Measurements from ENCODE around the gene HNF1B.

HNF1B gene

DNA sequence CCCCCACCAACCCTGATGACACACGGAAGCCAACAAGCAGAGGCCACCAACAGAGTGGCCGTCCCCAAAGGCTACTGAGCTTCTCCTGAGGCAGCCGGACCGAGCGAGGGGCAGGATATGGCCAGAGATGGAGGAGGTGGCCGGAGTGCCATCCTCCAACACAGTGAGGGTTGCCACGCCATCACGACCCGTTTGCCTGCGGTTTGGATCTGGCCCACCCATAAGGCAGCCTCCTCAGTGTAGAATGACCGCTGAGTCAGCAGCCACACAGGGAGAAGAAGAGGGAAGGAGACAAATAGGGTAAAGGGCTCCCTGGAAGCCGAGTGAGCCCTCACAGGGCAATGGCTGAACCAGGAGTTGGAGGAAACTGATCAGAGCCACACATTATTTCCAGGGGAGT is 13.8 kb downstream of the HNF1B start:
- DNase-seq = no peak

- no peak for DNase-seq
Observed at GRCh38 chr17:37729905-37730304, 15.0 kb downstream of the HNF1B start.

DNA sequence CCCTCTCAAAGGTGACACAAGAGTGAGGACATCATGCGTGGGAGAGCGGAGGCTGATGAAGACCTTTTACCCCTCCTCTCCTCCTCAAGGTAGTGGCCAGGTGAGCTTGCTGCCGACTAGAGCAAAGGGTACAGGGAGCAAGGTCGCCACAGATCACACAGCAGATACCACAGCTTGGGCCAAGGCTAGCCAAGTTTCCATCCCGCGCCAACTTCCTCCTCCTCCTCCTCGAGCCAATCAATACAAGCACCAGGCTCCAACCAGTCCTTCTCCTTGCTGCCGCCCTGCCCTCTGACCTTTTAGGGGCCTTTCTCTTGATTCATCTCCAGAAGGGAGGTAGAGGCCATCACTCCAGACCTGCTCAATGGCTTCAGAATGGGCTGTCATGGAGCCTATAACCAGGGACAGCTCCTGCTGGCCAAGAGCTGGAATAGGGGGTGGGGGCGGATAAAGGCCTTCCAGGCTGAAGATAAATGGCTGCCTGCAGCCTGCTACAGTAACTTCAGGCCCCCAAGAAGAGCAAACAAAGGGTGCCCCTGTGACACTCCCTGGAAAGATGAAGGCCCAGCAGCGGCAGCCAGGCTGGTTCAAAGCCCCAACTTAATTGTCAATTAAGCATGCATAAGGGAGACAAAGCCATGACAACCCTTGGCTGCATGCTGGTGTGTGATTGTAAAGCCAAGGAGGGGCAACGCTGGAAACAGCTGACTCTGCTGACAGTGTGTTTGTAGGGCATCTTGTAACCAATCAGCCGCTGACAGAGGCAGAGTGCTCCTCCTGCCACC is 17.8 kb downstream of the HNF1B start:
- DNase-seq = no peak

DNA sequence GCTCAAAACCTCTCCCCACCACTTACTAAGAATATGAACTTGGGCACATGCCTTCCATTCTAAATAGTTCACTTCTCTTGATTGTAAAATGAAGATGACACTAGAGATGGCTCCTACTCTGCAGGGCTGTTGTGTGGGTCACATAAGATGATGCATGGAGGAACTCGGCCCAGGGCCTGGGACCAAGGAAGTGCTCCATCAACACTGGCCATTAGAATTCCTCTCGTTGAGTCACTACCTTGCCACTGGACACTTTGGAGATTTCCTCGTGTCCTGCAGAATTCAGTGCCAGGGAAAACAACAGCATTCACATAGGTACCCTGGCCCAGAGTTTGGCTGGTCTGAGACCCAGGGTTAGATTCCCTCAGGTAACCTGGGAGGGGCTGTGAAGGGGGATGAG is 18.6 kb downstream of the HNF1B start:
- DNase-seq = no peak

DNA sequence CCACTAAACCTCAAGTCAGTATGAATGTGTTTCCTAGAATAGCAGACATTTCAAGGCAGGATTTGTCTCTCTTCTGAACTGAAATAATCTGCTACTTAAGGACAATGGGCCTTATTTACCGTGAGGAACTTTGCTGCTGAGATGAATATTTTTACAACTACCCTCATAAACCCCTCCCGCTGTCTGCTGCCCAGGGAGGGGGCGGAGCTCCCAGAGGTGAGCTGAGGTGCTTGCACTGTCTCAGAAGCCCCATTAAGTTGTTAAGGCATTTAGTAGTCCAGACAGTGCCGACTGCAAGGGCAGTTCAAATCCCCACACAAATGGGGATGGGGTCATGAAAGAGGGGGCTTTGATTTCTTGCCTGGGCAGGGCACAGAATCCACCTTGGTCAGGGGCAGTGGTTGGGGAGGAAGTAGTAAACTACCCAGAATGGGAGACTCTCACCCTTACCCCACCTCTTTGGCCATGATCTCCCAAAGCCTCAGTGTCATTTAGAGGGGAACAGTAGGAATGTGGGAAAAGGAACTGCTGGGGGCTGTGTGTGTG is 19.2 kb downstream of the HNF1B start:
- no peak for DNase-seq

GRCh38 chr17:37725021-37725595 is 19.8 kb downstream of the HNF1B start:
- no peak for DNase-seq

- DNase-seq = no peak
Observed at GRCh38 chr17:37720989-37721388, 23.9 kb downstream of the HNF1B start.

- DNase-seq = no peak
Observed at GRCh38 chr17:37719866-37720265, 25.0 kb downstream of the HNF1B start.

DNA sequence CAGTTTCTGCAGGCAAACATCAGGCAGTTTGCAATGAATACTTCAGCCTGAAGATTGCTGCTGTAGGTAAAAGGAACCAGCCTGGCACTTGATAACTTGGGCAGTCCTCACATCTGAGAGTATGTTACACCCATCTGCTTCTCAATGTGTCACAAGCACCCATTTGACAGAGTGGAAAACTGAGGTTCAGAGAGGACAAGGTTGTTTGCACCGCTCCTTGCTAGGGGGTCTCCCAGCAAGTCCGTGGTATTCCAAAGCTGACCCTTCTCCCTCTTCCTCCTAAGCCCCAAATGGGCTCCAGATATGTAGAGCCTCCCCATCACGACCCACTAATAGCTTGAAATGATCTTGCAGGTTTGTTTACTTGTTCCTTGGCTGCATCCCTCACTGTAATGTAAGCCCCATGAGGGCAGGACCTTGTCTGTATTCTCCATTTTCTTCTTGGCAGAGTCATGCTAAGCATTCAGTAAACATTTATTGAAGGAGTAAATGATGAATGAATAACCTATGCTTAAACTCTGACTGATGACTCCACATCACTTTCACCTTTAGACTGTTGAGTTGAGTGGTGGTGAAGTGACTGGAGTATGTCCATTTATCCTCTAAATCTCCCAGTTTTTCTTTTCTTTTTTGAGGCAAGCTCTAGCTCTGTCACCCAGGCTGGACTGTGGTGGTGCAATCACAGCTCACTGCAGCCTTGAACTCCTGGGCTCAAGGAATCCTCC is 26.4 kb downstream of the HNF1B start:
- no peak for DNase-seq

DNA sequence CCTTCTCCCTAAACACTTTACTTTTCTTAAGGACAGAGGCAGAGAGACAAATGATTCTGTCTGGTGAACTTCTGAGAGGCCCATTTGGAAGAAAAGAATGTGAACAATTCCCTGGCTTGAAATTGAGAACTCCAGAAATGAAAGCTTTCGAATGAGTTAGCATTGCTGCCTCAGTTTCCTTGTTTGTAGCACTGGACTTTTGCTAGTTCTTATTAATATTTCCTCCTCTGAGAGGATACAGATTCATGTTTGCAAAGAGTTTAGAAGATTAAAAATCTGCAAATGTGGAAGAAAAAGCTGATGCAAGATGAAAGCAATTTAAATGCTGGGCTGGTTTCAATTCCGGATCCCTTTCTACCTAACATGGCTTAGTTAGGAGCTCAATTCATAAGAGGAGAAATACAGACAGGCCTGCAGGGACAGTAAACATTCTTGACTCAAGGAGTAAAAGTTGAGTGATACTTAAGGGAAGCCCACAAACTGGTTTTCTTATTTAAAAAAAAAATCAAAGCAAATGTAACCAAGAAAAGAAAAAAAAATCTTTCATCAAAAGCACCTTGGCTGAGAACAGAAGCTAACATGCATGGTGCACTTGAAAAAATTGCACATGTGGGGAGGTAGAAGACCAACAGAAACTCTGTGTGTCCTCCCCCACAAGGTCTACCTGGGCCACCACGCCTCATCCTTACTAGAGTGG is 27.1 kb downstream of the HNF1B start:
- no peak for DNase-seq

- DNase-seq = no peak
Observed at GRCh38 chr17:37714897-37715296, 30.0 kb downstream of the HNF1B start.

DNA sequence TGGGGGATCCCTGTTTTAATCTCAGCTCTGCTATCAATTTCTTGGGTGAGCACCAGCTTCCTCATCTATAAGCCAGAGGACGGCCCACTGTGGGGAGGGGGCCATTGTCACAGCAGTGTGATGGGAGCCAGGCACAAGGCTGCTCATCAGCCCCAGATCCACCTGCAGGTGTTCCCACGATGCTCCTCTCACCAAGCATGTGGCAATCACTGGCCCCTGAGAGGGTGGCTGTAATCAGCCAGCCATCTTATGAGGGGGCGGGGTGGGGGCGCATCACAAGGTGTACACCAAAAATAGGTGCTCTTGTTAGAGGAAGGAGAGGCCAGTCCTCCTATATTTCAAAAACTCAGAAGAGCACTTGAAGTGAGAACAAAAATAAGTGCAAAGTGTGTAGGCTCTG is 31.2 kb downstream of the HNF1B start:
- DNase-seq = no peak

- no peak for DNase-seq
Observed at GRCh38 chr17:37713028-37713431, 31.8 kb downstream of the HNF1B start.

DNA sequence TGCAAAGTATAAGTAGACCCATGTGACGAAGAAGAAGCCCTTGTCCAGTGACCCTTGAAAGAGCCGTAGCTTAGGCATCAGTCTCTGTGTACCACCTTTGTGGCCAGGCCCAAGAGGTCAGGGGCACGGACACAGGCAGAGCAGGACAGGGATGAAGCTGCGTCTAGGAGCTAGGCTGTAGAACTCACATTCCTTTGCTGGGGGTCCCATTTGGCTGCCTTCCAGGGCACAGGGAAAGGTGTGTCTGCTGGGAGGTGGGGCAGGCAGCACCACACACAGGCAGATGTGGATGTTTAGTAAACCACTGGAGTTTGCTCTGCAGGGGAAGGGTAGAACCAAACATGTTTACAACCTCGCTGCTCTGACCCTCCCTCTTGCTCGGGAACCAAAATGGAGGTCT is 33.7 kb downstream of the HNF1B start:
- DNase-seq = no peak

- DNase-seq = no peak
Observed at GRCh38 chr17:37710344-37710886, 34.4 kb downstream of the HNF1B start.

- no peak for DNase-seq
Observed at GRCh38 chr17:37708616-37709212, 36.1 kb downstream of the HNF1B start.

DNA sequence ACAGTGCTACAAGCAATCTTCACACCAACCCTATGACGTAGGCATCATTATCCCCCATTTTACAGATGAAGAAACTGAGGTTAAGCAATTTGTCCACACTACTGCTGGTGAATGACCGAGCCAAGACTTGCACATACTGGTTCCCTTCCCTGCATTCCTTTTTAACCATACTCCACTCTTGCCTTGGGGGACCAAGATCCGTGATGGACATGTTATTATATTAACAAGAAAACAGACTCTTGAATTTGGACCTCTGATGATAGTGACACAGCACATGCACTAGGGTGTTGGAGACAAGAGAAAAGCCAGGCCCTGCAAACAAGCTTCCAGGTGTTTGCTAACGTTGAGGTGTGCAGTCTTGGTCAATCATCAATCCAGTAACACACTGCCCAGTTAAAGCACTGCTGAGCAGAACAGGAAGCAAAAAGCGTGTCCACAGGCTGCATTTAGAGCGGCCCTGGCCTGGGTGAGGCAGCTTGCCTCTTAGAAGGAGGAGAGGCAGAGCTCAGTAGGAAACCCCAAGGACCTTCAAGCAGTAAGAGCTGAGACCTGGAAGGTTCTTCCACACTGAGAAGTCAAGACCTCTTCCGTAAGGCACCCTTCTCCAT is 36.7 kb downstream of the HNF1B start:
- no peak for DNase-seq

- DNase-seq = no peak
Observed at GRCh38 chr17:37706446-37706845, 38.4 kb downstream of the HNF1B start.

GRCh38 chr17:37702598-37702997 is 42.3 kb downstream of the HNF1B start:
- DNase-seq = no peak

DNA sequence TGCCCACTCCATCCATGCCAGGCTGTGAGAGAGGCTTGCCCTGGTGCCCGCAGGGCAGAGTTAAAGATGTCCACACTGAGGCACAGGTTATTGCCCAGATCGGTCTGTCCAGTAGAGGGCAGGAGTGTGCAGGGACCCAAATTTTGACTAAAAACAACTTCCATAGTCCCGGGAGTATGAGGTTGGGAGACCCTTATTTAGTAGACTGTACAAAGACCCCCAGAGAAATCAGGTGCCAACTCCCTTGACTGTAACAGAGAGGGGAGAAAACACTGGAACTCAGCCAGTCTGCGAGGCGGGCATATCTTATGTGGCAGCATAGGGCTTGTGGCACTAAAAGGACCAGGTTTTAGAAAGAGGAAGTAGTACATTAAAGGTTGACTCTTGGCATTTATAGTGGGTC is 43.4 kb downstream of the HNF1B start:
- peak; percentile 23 for DNase-seq

DNA sequence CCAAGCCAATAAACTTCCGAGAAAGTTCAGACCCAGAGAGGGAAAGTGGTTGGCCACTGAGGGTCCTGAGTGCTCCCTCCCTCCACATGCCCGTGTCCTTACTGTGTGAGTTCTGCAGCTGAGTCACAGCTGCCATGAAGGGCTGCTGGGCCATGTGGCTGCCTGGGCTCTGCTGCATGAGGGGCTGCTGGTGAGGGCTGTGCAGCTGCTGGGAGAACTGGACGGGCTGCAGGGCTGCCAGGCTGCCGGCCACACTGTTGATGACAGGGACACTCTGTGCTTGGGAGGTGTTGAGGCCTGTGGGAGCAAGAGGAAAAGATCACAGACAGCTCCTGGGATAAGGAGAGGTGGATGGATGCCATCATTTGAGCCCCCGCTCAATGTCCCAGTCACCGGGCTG is 44.0 kb downstream of the HNF1B start:
- no peak for DNase-seq
